ENCODE data around the gene FBN1.

Gene FBN1

DNA sequence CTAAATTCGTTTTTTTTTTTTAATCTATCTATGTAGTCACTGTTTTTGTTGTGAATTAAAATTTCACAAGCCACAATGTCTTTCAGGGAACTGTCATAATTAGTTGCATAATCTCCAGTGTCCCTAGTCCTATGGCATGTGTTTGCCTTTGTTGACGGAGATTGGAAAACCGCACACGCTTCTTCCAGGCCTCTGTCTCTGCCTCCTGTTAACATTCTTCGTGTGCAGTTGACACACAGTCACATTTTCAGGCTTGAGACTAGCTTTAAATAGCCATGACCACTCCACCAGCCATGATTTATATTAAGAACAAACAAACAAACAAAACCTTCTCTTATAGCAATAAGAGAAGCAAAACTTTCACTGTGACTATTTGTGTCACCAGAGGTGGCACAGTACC is 174.4 kb downstream of the FBN1 start:
- WGBS, 2 experiments (ENCODE audit: insufficient coverage in 2 of 2): 94 to 98% methylated on average over 4 to 5 of the region's 5 CpGs

DNA sequence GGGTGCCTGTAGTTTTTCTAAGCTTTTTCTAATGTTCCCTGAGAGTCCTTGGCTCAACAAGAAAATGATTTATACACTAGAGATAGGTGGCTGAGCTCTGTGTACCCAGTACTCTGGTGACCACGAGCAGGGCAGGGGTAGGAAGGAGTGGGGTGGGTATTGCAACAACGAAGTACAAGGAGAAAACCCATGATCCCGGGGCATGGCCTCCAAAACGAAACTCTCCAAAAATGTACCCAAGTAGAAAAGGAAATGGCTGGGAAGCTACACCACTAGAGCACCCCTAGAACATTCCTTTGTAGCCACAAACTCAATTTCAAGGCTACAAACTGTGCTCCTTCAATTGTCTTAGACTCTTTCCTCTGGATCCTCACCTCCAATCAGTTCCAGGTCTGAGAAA is 175.4 kb downstream of the FBN1 start:
- no peaks in the 10 kb centered on the region for H3K9me3 ChIP-seq (ENCODE audit: control insufficient read depth, low read length)
- peaks cover 5% of the 10 kb centered on the region for H3K4me1 ChIP-seq (ENCODE audit: control insufficient read depth, insufficient read depth, low read length, poor library complexity, severe bottlenecking)
- H3K4me3 ChIP-seq (ENCODE audit: extremely low read depth, insufficient read depth, low read length, poor library complexity, severe bottlenecking): no peak overlapping the region
- 89% methylated on average over 3 of the region's 4 CpGs; no CpG with 5 or more reads in 1 of the 2 experiments for WGBS, 2 experiments (ENCODE audit: insufficient coverage in 2 of 2)
- H3K27ac ChIP-seq (ENCODE audit: low read depth, low read length, severe bottlenecking): no peak overlapping the region
- peaks cover 77% of the 10 kb centered on the region for H3K36me3 ChIP-seq (ENCODE audit: control insufficient read depth, insufficient read depth, low read length)

More for the DNA sequence above, 174.4 kb downstream of the FBN1 start:
- Histone ChIP-seq H3K4me1 (ENCODE audit: control insufficient read depth, insufficient read depth, low read length, poor library complexity, severe bottlenecking) (peaks cover 5% of the 10 kb centered on the region), H3K9me3 (ENCODE audit: control insufficient read depth, low read length) (no peaks in the 10 kb centered on the region), H3K36me3 (ENCODE audit: control insufficient read depth, insufficient read depth, low read length) (peaks cover 70% of the 10 kb centered on the region), H3K4me3 (ENCODE audit: extremely low read depth, insufficient read depth, low read length, poor library complexity, severe bottlenecking) (no peak overlapping the region), H3K27ac (ENCODE audit: low read depth, low read length, severe bottlenecking) (no peak overlapping the region)

- Histone ChIP-seq H3K9me3 (ENCODE audit: control insufficient read depth, low read length) (no peaks in the 10 kb centered on the region), H3K4me1 (ENCODE audit: control insufficient read depth, insufficient read depth, low read length, poor library complexity, severe bottlenecking) (peaks cover 5% of the 10 kb centered on the region), H3K27ac (ENCODE audit: low read depth, low read length, severe bottlenecking) (no peak overlapping the region), H3K36me3 (ENCODE audit: control insufficient read depth, insufficient read depth, low read length) (peaks cover 81% of the 10 kb centered on the region), H3K4me3 (ENCODE audit: extremely low read depth, insufficient read depth, low read length, poor library complexity, severe bottlenecking) (no peak overlapping the region)
- WGBS, 2 experiments (ENCODE audit: insufficient coverage in 2 of 2): 96 to 98% methylated on average over 4 to 5 of the region's 5 CpGs
These were observed 175.8 kb downstream of the FBN1 start for GRCh38 chr15:48469681-48470080.

DNA sequence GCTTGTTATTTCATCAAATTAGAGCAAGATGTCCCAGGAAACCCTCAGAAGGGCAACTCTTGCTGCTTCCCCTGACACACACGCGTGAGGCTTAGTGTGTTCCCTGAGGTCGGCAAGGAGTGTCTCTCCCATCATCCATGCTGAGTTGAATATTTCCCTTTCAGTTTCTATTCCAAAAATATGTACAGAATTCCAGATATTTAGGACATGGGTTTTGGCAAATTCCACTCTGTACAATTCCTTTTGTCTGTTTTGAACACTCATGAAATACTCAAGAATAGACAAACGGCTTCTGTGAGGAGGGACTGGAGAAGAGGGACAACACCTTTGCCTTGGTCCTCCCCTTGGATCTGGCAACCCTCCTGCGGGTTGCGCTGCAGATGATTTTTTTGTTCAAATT is 176.2 kb downstream of the FBN1 start:
- 91 to 97% methylated on average over 6 of the region's 6 CpGs for WGBS, 2 experiments (ENCODE audit: insufficient coverage in 2 of 2)
- H3K4me3 ChIP-seq (ENCODE audit: extremely low read depth, insufficient read depth, low read length, poor library complexity, severe bottlenecking): no peak overlapping the region
- peaks cover 5% of the 10 kb centered on the region for H3K4me1 ChIP-seq (ENCODE audit: control insufficient read depth, insufficient read depth, low read length, poor library complexity, severe bottlenecking)
- no peaks in the 10 kb centered on the region for H3K9me3 ChIP-seq (ENCODE audit: control insufficient read depth, low read length)
- no peak overlapping the region for H3K27ac ChIP-seq (ENCODE audit: low read depth, low read length, severe bottlenecking)
- peaks cover 83% of the 10 kb centered on the region for H3K36me3 ChIP-seq (ENCODE audit: control insufficient read depth, insufficient read depth, low read length)

- Histone ChIP-seq H3K4me3 (ENCODE audit: extremely low read depth, insufficient read depth, low read length, poor library complexity, severe bottlenecking) (no peak overlapping the region), H3K36me3 (ENCODE audit: control insufficient read depth, insufficient read depth, low read length) (peaks cover 88% of the 10 kb centered on the region), H3K9me3 (ENCODE audit: control insufficient read depth, low read length) (no peaks in the 10 kb centered on the region), H3K4me1 (ENCODE audit: control insufficient read depth, insufficient read depth, low read length, poor library complexity, severe bottlenecking) (peaks cover 4% of the 10 kb centered on the region), H3K27ac (ENCODE audit: low read depth, low read length, severe bottlenecking) (no peak overlapping the region)
- WGBS, 2 experiments (ENCODE audit: insufficient coverage in 2 of 2): 90 to 91% methylated on average over 3 to 4 of the region's 4 CpGs
These were observed 177.7 kb downstream of the FBN1 start for GRCh38 chr15:48467801-48468200.

GRCh38 chr15:48466820-48467219 is 178.7 kb downstream of the FBN1 start:
- no CpG with 5 or more reads among the region's 1 CpG for WGBS, 2 experiments (ENCODE audit: insufficient coverage in 2 of 2)
- Histone ChIP-seq H3K36me3 (ENCODE audit: control insufficient read depth, insufficient read depth, low read length) (peaks cover 82% of the 10 kb centered on the region), H3K9me3 (ENCODE audit: control insufficient read depth, low read length) (no peaks in the 10 kb centered on the region), H3K4me1 (ENCODE audit: control insufficient read depth, insufficient read depth, low read length, poor library complexity, severe bottlenecking) (no peaks in the 10 kb centered on the region), H3K27ac (ENCODE audit: low read depth, low read length, severe bottlenecking) (no peak overlapping the region), H3K4me3 (ENCODE audit: extremely low read depth, insufficient read depth, low read length, poor library complexity, severe bottlenecking) (no peak overlapping the region)

DNA sequence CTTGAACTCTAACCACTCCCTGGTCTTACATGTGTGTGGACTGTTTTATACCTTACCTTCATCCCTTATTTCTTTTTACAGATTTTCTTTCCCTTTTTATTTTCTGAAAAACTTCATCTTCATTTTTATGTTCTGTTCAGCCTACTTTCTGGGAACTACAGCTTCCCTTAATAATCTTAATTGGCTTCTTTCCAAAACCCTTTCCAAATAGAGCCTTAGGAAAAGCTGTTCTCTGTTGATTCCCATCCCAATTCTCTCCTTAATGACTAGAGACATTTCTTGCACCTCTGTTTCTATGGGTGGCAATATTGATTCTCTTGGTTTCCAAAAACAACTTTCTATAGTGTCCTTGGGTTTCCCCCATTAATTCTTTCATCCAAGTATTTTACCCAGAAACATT is 179.4 kb downstream of the FBN1 start:
- Histone ChIP-seq H3K4me3 (ENCODE audit: extremely low read depth, insufficient read depth, low read length, poor library complexity, severe bottlenecking) (no peak overlapping the region), H3K4me1 (ENCODE audit: control insufficient read depth, insufficient read depth, low read length, poor library complexity, severe bottlenecking) (no peaks in the 10 kb centered on the region), H3K36me3 (ENCODE audit: control insufficient read depth, insufficient read depth, low read length) (peaks cover 80% of the 10 kb centered on the region), H3K9me3 (ENCODE audit: control insufficient read depth, low read length) (no peaks in the 10 kb centered on the region), H3K27ac (ENCODE audit: low read depth, low read length, severe bottlenecking) (no peak overlapping the region)

DNA sequence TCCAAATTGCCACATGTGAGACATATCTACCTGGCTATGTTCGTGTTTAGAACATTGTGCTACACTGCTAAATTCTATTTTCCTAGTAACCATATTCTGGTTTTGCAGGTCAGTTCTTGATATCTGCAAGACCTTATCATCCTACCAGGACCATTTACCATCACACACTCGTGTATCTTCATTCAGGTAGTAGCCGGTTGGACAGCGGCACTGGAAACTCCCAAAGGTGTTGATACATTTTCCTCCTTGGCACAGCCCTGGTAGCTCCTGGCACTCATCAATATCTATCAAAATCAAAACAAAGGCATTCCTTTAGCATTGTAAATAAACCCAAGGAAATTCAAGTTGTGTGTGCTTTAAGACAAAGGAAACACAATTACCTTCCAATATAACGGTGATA is 180.1 kb downstream of the FBN1 start:
- WGBS, 2 experiments (ENCODE audit: insufficient coverage in 2 of 2): 89 to 93% methylated on average over 4 of the region's 5 CpGs
- Histone ChIP-seq H3K27ac (ENCODE audit: low read depth, low read length, severe bottlenecking) (no peak overlapping the region), H3K36me3 (ENCODE audit: control insufficient read depth, insufficient read depth, low read length) (peaks cover 80% of the 10 kb centered on the region), H3K4me3 (ENCODE audit: extremely low read depth, insufficient read depth, low read length, poor library complexity, severe bottlenecking) (no peak overlapping the region), H3K9me3 (ENCODE audit: control insufficient read depth, low read length) (no peaks in the 10 kb centered on the region), H3K4me1 (ENCODE audit: control insufficient read depth, insufficient read depth, low read length, poor library complexity, severe bottlenecking) (no peaks in the 10 kb centered on the region)

DNA sequence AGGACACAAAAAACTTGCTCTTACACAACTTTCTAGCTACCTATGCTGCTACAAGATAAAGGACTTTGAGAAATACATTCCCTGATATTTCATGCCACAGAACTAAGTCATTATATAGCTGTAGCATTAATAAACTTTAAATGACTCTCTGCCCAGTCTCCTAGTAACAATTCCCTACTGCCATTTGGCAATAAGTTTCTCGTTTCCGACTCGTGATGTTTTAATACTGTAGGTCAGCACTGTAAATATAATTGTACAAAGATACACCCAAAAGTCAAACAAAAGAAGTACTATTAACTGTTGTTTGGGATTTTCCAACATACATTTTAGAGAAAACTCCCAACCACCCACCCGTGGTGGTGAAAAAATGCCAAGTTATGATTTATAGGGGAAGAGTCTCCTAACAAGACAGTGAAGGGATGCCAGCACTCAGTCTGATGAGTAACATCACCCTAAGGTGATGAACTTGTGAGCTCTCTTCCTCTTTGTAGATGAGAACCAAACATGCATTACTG is 182.1 kb downstream of the FBN1 start:
- Histone ChIP-seq H3K9me3 (ENCODE audit: control insufficient read depth, low read length) (no peaks in the 10 kb centered on the region), H3K27ac (ENCODE audit: low read depth, low read length, severe bottlenecking) (no peak overlapping the region), H3K36me3 (ENCODE audit: control insufficient read depth, insufficient read depth, low read length) (peaks cover 81% of the 10 kb centered on the region), H3K4me3 (ENCODE audit: extremely low read depth, insufficient read depth, low read length, poor library complexity, severe bottlenecking) (no peak overlapping the region), H3K4me1 (ENCODE audit: control insufficient read depth, insufficient read depth, low read length, poor library complexity, severe bottlenecking) (no peaks in the 10 kb centered on the region)
- no CpG with 5 or more reads among the region's 4 CpGs for WGBS, 2 experiments (ENCODE audit: insufficient coverage in 2 of 2)

DNA sequence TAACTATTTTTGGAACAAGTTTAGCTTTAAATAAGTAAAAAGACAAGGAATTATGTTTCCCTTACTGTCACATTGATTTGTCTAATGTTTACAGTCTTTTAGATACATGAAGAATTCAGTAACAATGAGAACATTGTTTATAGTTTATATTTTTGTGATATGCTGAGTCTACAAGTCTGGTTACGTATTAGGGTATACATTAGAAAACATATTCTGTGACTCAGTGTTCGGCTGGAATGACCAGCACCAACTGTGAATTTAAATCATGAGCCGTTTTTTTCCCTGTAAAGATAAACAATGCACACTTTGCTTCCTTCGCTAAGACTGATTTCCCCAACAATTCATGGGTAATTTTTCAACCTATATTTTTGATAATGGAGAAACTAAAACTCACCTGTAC is 182.8 kb downstream of the FBN1 start:
- H3K4me1 ChIP-seq (ENCODE audit: control insufficient read depth, insufficient read depth, low read length, poor library complexity, severe bottlenecking): no peaks in the 10 kb centered on the region
- peaks cover 78% of the 10 kb centered on the region for H3K36me3 ChIP-seq (ENCODE audit: control insufficient read depth, insufficient read depth, low read length)
- H3K4me3 ChIP-seq (ENCODE audit: extremely low read depth, insufficient read depth, low read length, poor library complexity, severe bottlenecking): no peak overlapping the region
- WGBS, 2 experiments (ENCODE audit: insufficient coverage in 2 of 2): 80 to 96% methylated on average over 2 to 3 of the region's 4 CpGs
- H3K27ac ChIP-seq (ENCODE audit: low read depth, low read length, severe bottlenecking): no peak overlapping the region
- no peaks in the 10 kb centered on the region for H3K9me3 ChIP-seq (ENCODE audit: control insufficient read depth, low read length)

- Histone ChIP-seq H3K4me1 (ENCODE audit: control insufficient read depth, insufficient read depth, low read length, poor library complexity, severe bottlenecking) (no peaks in the 10 kb centered on the region), H3K9me3 (ENCODE audit: control insufficient read depth, low read length) (no peaks in the 10 kb centered on the region), H3K4me3 (ENCODE audit: extremely low read depth, insufficient read depth, low read length, poor library complexity, severe bottlenecking) (no peak overlapping the region), H3K27ac (ENCODE audit: low read depth, low read length, severe bottlenecking) (no peak overlapping the region), H3K36me3 (ENCODE audit: control insufficient read depth, insufficient read depth, low read length) (peaks cover 79% of the 10 kb centered on the region)
- 94 to 97% methylated on average over 5 to 6 of the region's 7 CpGs for WGBS, 2 experiments (ENCODE audit: insufficient coverage in 2 of 2)
These were observed 185.7 kb downstream of the FBN1 start for GRCh38 chr15:48459571-48460442.
